Loucy (cell line): ENCODE data around the gene YIPF6.

Source experiments
- H2AFZ ChIP-seq: fragments of 200-600 bp; sonication (generic); 2 replicates; pipeline ENCODE4 v1.6.0; 2016; ENCODE audit warnings: antibody characterized with exemption, mild to moderate bottlenecking, low read length, moderate library complexity
- H3F3A ChIP-seq: fragments of 200-600 bp; 2 replicates; pipeline ENCODE4 v1.6.0; 2016; ENCODE audit warnings: antibody characterized with exemption, low read depth, mild to moderate bottlenecking
- H3K27me3 ChIP-seq: fragments of 200-600 bp; sonication (generic); 2 replicates; pipeline ENCODE4 v1.6.1; 2014; ENCODE audit warnings: low read length, mild to moderate bottlenecking; ENCODE audit not compliant: insufficient read depth, poor library complexity, severe bottlenecking
- H3K36me3 ChIP-seq: fragments of 200-600 bp; sonication (generic); 2 replicates; pipeline ENCODE4 v1.6.1; 2016; ENCODE audit warnings: low read length; ENCODE audit not compliant: insufficient read depth
- H3K4me1 ChIP-seq: fragments of 200-600 bp; sonication (generic); 2 replicates; pipeline ENCODE4 v1.5.1; 2014; ENCODE audit warnings: low read length, mild to moderate bottlenecking; ENCODE audit not compliant: insufficient read depth, poor library complexity, severe bottlenecking
- H3K4me2 ChIP-seq: fragments of 200-600 bp; sonication (generic); 2 replicates; pipeline ENCODE4 v1.6.0; 2014; ENCODE audit warnings: antibody characterized with exemption, low read length, low read depth, mild to moderate bottlenecking; ENCODE audit not compliant: poor library complexity, severe bottlenecking
- H3K4me3 ChIP-seq: fragments of 200-600 bp; sonication (generic); 2 replicates; pipeline ENCODE4 v1.5.1; 2014; ENCODE audit warnings: low read length, mild to moderate bottlenecking, mixed read lengths; ENCODE audit not compliant: poor library complexity, severe bottlenecking
- H3K79me2 ChIP-seq: fragments of 200-600 bp; sonication (generic); 2 replicates; pipeline ENCODE4 v1.6.1; 2014; ENCODE audit warnings: low read length; ENCODE audit not compliant: insufficient read depth
- H3K9ac ChIP-seq: fragments of 200-600 bp; sonication (generic); 2 replicates; pipeline ENCODE4 v1.6.0; 2014; ENCODE audit warnings: mild to moderate bottlenecking, low read depth, low read length, moderate library complexity; ENCODE audit not compliant: poor library complexity, severe bottlenecking
- H3K9me2 ChIP-seq: fragments of 200-600 bp; sonication (generic); replicated peaks from 2 replicates; pipeline ENCODE4 v1.6.1; 2016; ENCODE audit warnings: low read depth, low read length, mixed read lengths
- H3K9me3 ChIP-seq: fragments of 200-600 bp; sonication (generic); 2 replicates; pipeline ENCODE4 v1.6.1; 2014; ENCODE audit warnings: mild to moderate bottlenecking, antibody characterized with exemption, low read length, low read depth; ENCODE audit not compliant: insufficient read depth
- H4K20me1 ChIP-seq: fragments of 200-600 bp; sonication (generic); 2 replicates; pipeline ENCODE4 v1.6.0; 2014; ENCODE audit warnings: antibody characterized with exemption, low read length, mild to moderate bottlenecking; ENCODE audit not compliant: insufficient read depth, poor library complexity, severe bottlenecking
- CTCF ChIP-seq: fragments of 200-600 bp; sonication (generic); conservative IDR thresholded peaks from 2 replicates; pipeline ENCODE4 v1.5.1; 2014; ENCODE audit warnings: mild to moderate bottlenecking, antibody characterized with exemption, low read length
- EZH2phosphoT487 ChIP-seq: fragments of 200-600 bp; IDR thresholded peaks from 2 replicates; pipeline ENCODE4 v1.6.1; 2018; ENCODE audit warnings: antibody characterized with exemption, mild to moderate bottlenecking, moderate library complexity, borderline replicate concordance

The YIPF6 gene

GRCh38 chrX:68487924-68488323, 10.9 kb upstream of the YIPF6 start:
- no peak for TF ChIP-seq CTCF
- TF ChIP-seq EZH2phosphoT487: no peak
- Histone ChIP-seq H3K4me1 (no peaks in the 10 kb centered on the region), H3K4me3 (no peak overlapping the region), H3K36me3 (no peaks in the 10 kb centered on the region), H4K20me1 (no peaks in the 10 kb centered on the region), H3K9ac (no peak overlapping the region), H3K9me2 (no peaks in the 10 kb centered on the region), H3F3A (no peaks in the 10 kb centered on the region), H3K27me3 (no peaks in the 10 kb centered on the region), H3K4me2 (no peak overlapping the region), H3K9me3 (no peaks in the 10 kb centered on the region), H2AFZ (no peak overlapping the region), H3K79me2 (no peaks in the 10 kb centered on the region)

GRCh38 chrX:68488657-68489056, 10.2 kb upstream of the YIPF6 start:
- H3K4me3 ChIP-seq: no peak overlapping the region
- H3K9me3 ChIP-seq: no peaks in the 10 kb centered on the region
- H4K20me1 ChIP-seq: no peaks in the 10 kb centered on the region
- no peaks in the 10 kb centered on the region for H3K79me2 ChIP-seq
- no peaks in the 10 kb centered on the region for H3K4me1 ChIP-seq
- no peak overlapping the region for H3K4me2 ChIP-seq
- no peak overlapping the region for H2AFZ ChIP-seq
- no peaks in the 10 kb centered on the region for H3K36me3 ChIP-seq
- H3K9me2 ChIP-seq: no peaks in the 10 kb centered on the region
- TF ChIP-seq CTCF: no peak
- TF ChIP-seq EZH2phosphoT487: no peak
- H3K9ac ChIP-seq: no peak overlapping the region
- H3F3A ChIP-seq: no peaks in the 10 kb centered on the region
- H3K27me3 ChIP-seq: no peaks in the 10 kb centered on the region

GRCh38 chrX:68490644-68491043, 8.2 kb upstream of the YIPF6 start:
- Histone ChIP-seq H3F3A (no peaks in the 10 kb centered on the region), H3K27me3 (no peaks in the 10 kb centered on the region), H3K9ac (no peak overlapping the region), H3K36me3 (no peaks in the 10 kb centered on the region), H3K79me2 (no peaks in the 10 kb centered on the region), H3K4me2 (peak overlapping the region; percentile 5), H3K4me3 (no peak overlapping the region), H2AFZ (no peak overlapping the region), H3K9me2 (no peaks in the 10 kb centered on the region), H3K4me1 (no peaks in the 10 kb centered on the region), H3K9me3 (no peaks in the 10 kb centered on the region), H4K20me1 (no peaks in the 10 kb centered on the region)
- peak; percentile 49 for TF ChIP-seq CTCF
- no peak for TF ChIP-seq EZH2phosphoT487
